HUES64 (cell line): ENCODE data around the gene UVRAG.

Source experiments
- H3K27ac ChIP-seq: 2 replicates; pipeline ENCODE4 v1.7.0; 2013; ENCODE audit warnings: low read depth, low read length, inconsistent platforms
- H3K27me3 ChIP-seq: 2 replicates; pipeline ENCODE4 v1.6.1; 2013; ENCODE audit warnings: mild to moderate bottlenecking, low read length; ENCODE audit not compliant: insufficient read depth
- H3K36me3 ChIP-seq: 2 replicates; pipeline ENCODE4 v1.6.1; 2013; ENCODE audit warnings: mild to moderate bottlenecking, low read length; ENCODE audit not compliant: insufficient read depth
- H3K4me1 ChIP-seq: 2 replicates; pipeline ENCODE4 v1.6.1; 2013; ENCODE audit warnings: mild to moderate bottlenecking, low read length, moderate library complexity; ENCODE audit not compliant: insufficient read depth
- H3K4me3 ChIP-seq: 2 replicates; pipeline ENCODE4 v1.5.1; 2013; ENCODE audit warnings: mild to moderate bottlenecking, low read length, moderate library complexity
- H3K9ac ChIP-seq: 2 replicates; pipeline ENCODE4 v1.6.1; 2013; ENCODE audit warnings: mild to moderate bottlenecking, low read depth, low read length
- H3K9me3 ChIP-seq: 2 replicates; pipeline ENCODE4 v1.6.1; 2013; ENCODE audit warnings: low read depth, low read length; ENCODE audit not compliant: insufficient read depth
- WGBS: fragments of 150-250, 120-280 bp; methylation state at CpG from one replicate; pipeline ENCODE4 v1.1.7; 2013; ENCODE audit warnings: missing lambda C conversion rate; 5-methylcytosine and 5-hydroxymethylcytosine counted together

UVRAG gene

GRCh38 chr11:75891947-75892739 lies 77.1 kb downstream of the UVRAG start:
- Histone ChIP-seq H3K36me3 (peaks cover 7% of the 10 kb centered on the region; the same call in 1 of the 2 replicates), H3K9me3 (no peaks in the 10 kb centered on the region), H3K4me1 (no peaks in the 10 kb centered on the region), H3K9ac (no peak overlapping the region), H3K27ac (no peak overlapping the region), H3K4me3 (no peak overlapping the region), H3K27me3 (no peaks in the 10 kb centered on the region)
- WGBS = 94% methylated on average over 6 of the region's 6 CpGs

- Histone ChIP-seq H3K4me3 (no peak overlapping the region), H3K27me3 (no peaks in the 10 kb centered on the region), H3K9me3 (no peaks in the 10 kb centered on the region), H3K36me3 (peaks cover 7% of the 10 kb centered on the region; the same call in 1 of the 2 replicates), H3K9ac (no peak overlapping the region), H3K27ac (no peak overlapping the region), H3K4me1 (no peaks in the 10 kb centered on the region)
- WGBS = 94% methylated on average over 4 of the region's 4 CpGs
Observed at GRCh38 chr11:75893251-75893650, 78.2 kb downstream of the UVRAG start.

DNA sequence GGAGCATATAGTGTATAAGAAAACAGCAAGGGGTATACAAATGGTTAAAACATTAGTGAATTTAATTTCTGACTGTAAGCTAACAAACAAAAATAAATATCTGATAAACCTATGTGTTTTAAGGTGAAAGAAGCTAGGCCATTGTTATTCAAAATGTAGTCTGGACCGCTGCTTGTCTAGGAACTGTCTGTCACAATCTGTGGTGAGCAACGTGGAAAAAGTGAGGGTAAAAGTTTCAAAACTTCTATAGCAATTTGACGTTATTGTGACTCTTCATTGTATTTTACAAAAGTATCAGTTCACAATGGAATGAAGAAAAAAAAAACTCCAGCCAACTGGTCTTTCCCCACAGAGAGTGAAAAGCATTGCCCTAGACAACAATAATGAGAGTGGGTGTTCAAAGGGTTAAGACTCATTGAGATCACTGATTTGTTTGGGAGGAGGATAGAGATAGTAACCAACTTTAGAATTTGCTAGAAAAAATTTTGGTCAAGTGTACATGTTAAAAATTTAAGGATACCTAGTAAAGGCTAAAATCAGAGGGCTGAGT lies 79.1 kb downstream of the UVRAG start:
- Histone ChIP-seq H3K27ac (no peak overlapping the region), H3K9ac (no peak overlapping the region), H3K27me3 (no peaks in the 10 kb centered on the region), H3K9me3 (no peaks in the 10 kb centered on the region), H3K4me1 (no peaks in the 10 kb centered on the region), H3K36me3 (peaks cover 7% of the 10 kb centered on the region; the same call in 1 of the 2 replicates), H3K4me3 (no peak overlapping the region)
- WGBS = 68% methylated on average over 2 of the region's 3 CpGs

DNA sequence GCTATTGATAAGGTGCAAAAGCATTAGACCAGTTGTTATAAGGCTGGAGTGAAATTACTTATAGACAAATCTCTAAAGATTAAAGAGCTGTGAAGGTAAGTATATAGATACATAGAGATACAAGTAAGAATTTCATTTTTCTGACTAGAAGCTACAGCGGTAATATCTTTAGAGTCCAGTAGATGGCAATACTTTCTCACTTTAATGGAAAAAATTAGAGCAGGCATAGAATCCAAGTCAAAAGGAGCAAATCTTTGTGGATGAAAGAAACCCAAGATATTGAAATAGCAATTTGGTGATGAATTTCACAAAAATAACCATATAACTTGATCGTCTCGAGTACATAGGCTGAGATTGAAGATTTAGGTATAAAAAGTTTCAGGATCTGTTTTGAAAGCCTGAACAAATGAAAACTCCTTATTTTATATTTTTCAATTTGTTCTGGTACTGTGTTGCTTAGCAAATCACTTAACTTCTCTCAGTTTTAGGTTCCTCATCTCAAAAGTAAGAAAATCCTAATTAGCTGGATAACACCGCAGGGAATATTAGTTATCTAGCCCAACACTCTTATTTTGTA lies 81.9 kb downstream of the UVRAG start:
- H3K36me3 ChIP-seq = peaks cover 7% of the 10 kb centered on the region; the same call in 1 of the 2 replicates
- H3K9ac ChIP-seq = no peak overlapping the region
- 76% methylated on average over 2 of the region's 4 CpGs for WGBS
- no peaks in the 10 kb centered on the region for H3K9me3 ChIP-seq
- H3K27me3 ChIP-seq = no peaks in the 10 kb centered on the region
- no peaks in the 10 kb centered on the region for H3K4me1 ChIP-seq
- no peak overlapping the region for H3K27ac ChIP-seq
- H3K4me3 ChIP-seq = no peak overlapping the region

DNA sequence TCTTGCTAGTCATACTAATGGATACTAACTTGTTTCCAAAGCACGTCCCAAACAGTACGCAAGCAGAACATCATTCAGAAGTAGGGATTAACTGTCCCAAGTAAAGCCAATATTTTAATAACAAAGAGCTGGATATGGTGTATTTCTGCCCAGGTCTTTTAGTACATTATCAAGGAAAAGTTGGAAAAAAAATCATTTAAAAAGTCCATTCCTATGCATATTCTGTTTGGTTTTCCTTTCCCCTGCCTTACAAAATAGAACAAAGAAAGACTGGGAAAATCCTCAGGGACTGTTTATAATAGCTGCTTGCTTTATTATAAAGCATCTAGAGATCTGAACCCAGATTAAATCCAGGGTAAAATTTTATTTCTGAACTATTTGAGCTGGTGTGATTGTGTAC lies 83.9 kb downstream of the UVRAG start:
- Histone ChIP-seq H3K4me1 (peaks cover 6% of the 10 kb centered on the region; the same call in 1 of the 2 replicates), H3K9ac (no peak overlapping the region)

DNA sequence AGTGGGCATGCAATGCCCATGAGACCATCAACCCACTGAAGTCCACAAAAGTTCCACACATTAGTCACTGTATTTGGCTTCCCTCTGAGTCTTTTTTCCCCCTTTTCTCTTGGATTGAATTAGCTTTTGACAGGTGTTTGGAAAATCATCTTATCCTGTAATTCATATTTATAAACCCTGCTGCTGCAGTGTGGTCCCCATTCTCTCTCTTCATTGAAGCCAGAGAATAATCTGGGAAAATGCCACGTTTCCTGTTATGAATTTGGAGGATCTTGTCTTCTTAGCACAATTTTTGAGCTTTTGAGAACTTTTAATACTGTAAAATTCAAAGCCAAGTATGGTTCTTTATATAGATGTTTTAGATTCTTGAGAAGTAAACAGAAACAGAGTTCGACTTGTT lies 84.8 kb downstream of the UVRAG start:
- Histone ChIP-seq H3K36me3 (no peaks in the 10 kb centered on the region), H3K4me1 (peaks cover 6% of the 10 kb centered on the region; the same call in 1 of the 2 replicates), H3K4me3 (no peak overlapping the region), H3K9ac (no peak overlapping the region), H3K27me3 (no peaks in the 10 kb centered on the region), H3K9me3 (no peaks in the 10 kb centered on the region), H3K27ac (no peak overlapping the region)
- 93% methylated on average over 2 of the region's 2 CpGs for WGBS

More for the DNA sequence above, 83.9 kb downstream of the UVRAG start:
- H3K36me3 ChIP-seq = no peaks in the 10 kb centered on the region
- H3K27ac ChIP-seq = no peak overlapping the region
- no peak overlapping the region for H3K4me3 ChIP-seq
- WGBS = no CpG with 5 or more reads among the region's 2 CpGs
- H3K9me3 ChIP-seq = no peaks in the 10 kb centered on the region
- no peaks in the 10 kb centered on the region for H3K27me3 ChIP-seq

DNA sequence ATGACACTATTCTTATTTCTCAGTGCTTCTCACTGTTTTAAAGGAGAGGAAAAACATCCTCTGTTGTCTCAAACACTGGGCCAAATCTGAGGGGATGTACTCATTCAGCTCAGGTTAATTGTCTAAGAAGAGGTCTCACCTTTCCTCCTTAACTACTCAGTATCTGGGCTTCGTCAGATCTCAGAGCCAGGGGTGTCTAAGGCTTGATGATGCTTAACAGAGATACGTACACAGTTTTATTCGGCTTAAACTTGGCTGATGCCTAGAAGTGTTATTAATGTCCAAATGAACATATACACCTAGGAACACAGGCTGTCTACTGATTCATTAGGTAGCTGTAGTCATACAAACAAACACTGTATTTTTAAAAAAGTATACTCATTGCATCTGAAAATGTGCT lies 85.8 kb downstream of the UVRAG start:
- peaks cover 6% of the 10 kb centered on the region; the same call in 1 of the 2 replicates for H3K4me1 ChIP-seq
- H3K9me3 ChIP-seq = no peaks in the 10 kb centered on the region
- H3K27ac ChIP-seq = no peak overlapping the region
- H3K4me3 ChIP-seq = no peak overlapping the region
- H3K27me3 ChIP-seq = no peaks in the 10 kb centered on the region
- no peaks in the 10 kb centered on the region for H3K36me3 ChIP-seq
- H3K9ac ChIP-seq = no peak overlapping the region
- 100% methylated on average over 3 of the region's 3 CpGs for WGBS

DNA sequence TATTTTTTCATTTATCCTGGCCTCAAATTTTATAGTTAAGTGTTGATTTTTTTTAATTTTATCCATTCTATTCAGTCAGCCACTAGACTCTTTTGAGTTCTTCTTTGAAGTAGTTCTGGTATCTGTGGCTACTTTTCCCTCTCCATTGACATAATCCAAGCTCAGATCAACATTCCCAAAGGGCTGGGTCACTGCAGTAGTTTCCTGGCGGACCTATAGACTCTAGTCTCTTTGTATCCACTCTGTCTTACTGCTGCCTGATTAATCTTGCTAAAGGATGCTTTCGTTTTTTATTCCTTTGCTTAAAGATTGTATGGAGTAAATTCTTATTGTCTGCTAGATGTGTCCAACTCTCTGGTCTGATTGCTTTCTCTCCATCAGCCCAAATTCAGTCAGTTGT lies 87.6 kb downstream of the UVRAG start:
- Histone ChIP-seq H3K4me1 (peaks cover 6% of the 10 kb centered on the region; the same call in 1 of the 2 replicates), H3K27ac (no peak overlapping the region), H3K9me3 (no peaks in the 10 kb centered on the region), H3K9ac (no peak overlapping the region), H3K4me3 (no peak overlapping the region), H3K27me3 (no peaks in the 10 kb centered on the region), H3K36me3 (no peaks in the 10 kb centered on the region)
- 79% methylated on average over 2 of the region's 2 CpGs for WGBS

GRCh38 chr11:75903276-75903675 lies 88.3 kb downstream of the UVRAG start:
- 85% methylated on average over 2 of the region's 2 CpGs for WGBS
- H3K4me1 ChIP-seq = peaks cover 6% of the 10 kb centered on the region; the same call in 1 of the 2 replicates

DNA sequence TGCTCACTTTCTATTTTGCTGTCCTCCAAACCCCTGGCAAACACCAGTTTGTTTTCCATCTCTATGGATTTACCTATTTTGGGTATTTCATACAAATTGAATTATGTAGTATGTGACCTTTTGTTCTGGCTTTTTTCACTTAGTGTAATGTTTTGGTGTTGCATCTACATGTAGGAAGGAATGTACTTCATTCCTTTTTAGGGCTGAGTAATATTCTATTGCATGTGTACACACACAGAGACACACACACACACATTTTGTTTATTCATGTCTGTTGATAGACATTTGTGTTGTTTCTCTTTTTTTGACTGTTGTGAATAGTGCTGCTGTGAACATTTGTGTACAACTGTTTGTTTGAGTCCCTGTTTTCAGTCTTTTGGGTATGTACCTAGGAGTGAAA lies 90.4 kb downstream of the UVRAG start:
- Histone ChIP-seq H3K9ac (no peak overlapping the region), H3K9me3 (no peaks in the 10 kb centered on the region), H3K27ac (no peak overlapping the region), H3K36me3 (no peaks in the 10 kb centered on the region), H3K4me3 (no peak overlapping the region), H3K27me3 (no peaks in the 10 kb centered on the region), H3K4me1 (peaks cover 6% of the 10 kb centered on the region; the same call in 1 of the 2 replicates)

More at GRCh38 chr11:75903276-75903675, 88.3 kb downstream of the UVRAG start:
- Histone ChIP-seq H3K27ac (no peak overlapping the region), H3K9ac (no peak overlapping the region), H3K9me3 (no peaks in the 10 kb centered on the region), H3K27me3 (no peaks in the 10 kb centered on the region), H3K4me3 (no peak overlapping the region), H3K36me3 (no peaks in the 10 kb centered on the region)

- Histone ChIP-seq H3K27ac (no peak overlapping the region), H3K9ac (no peak overlapping the region), H3K27me3 (no peaks in the 10 kb centered on the region), H3K4me3 (no peak overlapping the region), H3K4me1 (peaks cover 5% of the 10 kb centered on the region; the same call in 1 of the 2 replicates), H3K36me3 (peaks cover 3% of the 10 kb centered on the region; the same call in 1 of the 2 replicates), H3K9me3 (no peaks in the 10 kb centered on the region)
- WGBS = 94% methylated on average over 2 of the region's 3 CpGs
Observed at GRCh38 chr11:75907906-75908527, 93.0 kb downstream of the UVRAG start.
